Measurements from ENCODE around the gene CTBP2. TPM values are rescaled to one million over a fixed set of nuclear protein-coding genes. Genes with fewer than 3 reads are reported as not detected.

CTBP2 gene
- total RNA-seq, 1 donor from 2014 or later, result 35.9 TPM

- DNase-seq (ENCODE audit: low spot score), result no peak
- intact Hi-C loops (cut with DNase I), result loop anchor here (10.0 kb wide), 1 partner anchor 293 kb away; no protein-coding TSS in a partner anchor
Measured at GRCh38 chr10:125041856-125042506, 118.4 kb downstream of the CTBP2 start.

DNA sequence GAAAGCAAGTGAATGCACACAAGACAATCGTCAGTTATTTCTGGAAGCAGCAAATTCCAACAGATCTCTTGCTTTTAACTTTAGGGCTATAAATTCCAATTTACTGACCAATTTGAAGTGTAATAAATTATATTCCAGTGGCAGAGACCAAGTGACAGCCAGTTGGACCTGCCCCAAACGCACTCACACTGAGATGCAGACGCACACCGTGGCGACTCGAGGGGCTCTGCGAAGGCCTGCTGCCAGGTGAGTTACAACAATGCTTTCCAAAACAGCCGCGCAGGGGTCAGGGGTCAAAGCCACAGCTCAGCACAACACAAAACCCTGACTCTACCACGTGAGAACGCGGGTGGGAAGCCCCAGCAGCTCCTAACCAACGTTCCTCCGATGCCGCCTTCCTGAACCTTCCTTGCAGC is 121.0 kb downstream of the CTBP2 start:
- intact Hi-C loops (cut with DNase I), result no loop called here
- DNase-seq (ENCODE audit: low spot score), result no peak

- intact Hi-C loops (cut with DNase I), result no loop called here
- no peak for DNase-seq (ENCODE audit: low spot score)
Measured at GRCh38 chr10:125038637-125039036, 121.7 kb downstream of the CTBP2 start.

- DNase-seq (ENCODE audit: low spot score), result no peak
- intact Hi-C loops (cut with DNase I), result no loop called here
Measured at GRCh38 chr10:125037145-125037877, 123.1 kb downstream of the CTBP2 start.

GRCh38 chr10:125035588-125036295 is 124.6 kb downstream of the CTBP2 start:
- no peak for DNase-seq (ENCODE audit: low spot score)
- intact Hi-C loops (cut with DNase I), result no loop called here

DNA sequence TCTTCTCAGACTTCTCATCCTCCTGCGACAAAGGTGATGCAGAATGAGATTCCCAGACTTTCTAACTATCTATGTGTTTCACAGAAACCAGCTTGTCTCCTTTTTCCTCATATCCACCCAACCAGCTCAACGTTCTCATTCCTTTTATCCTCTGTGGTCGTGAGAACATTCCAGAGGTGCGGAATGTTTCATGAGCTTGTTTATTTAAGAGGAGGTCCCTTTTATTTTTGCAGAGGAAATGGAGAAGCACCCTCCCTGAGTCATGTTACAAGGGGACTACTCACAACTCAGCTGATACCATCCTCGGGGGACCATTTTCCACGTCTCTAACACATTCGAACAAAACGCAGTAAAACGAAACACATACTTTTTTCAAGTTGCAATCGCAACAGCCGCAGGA is 125.2 kb downstream of the CTBP2 start:
- intact Hi-C loops (cut with DNase I), result no loop called here
- DNase-seq (ENCODE audit: low spot score), result no peak

DNA sequence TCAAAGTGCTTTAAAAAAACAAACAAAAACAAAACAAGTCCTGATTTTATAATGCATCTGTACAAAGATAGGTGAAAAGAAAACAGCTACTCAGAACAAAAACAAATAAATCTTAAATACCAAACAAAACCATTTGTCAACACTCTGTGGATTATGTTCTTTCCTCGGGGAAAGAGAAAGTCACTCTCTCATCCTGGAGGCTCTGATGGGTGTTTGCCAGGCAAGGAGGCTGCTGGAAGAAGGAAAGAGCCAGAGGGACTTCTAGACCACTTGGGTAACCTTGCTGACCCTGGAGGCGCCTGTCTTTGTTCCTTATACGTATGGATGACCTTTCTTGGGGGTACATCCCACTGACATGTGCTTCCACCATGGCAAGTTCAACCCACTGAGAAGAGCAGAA is 125.7 kb downstream of the CTBP2 start:
- DNase-seq (ENCODE audit: low spot score), result no peak
- intact Hi-C loops (cut with DNase I), result no loop called here

GRCh38 chr10:125033146-125033924 is 127.0 kb downstream of the CTBP2 start:
- intact Hi-C loops (cut with DNase I), result no loop called here
- DNase-seq (ENCODE audit: low spot score), result no peak

DNA sequence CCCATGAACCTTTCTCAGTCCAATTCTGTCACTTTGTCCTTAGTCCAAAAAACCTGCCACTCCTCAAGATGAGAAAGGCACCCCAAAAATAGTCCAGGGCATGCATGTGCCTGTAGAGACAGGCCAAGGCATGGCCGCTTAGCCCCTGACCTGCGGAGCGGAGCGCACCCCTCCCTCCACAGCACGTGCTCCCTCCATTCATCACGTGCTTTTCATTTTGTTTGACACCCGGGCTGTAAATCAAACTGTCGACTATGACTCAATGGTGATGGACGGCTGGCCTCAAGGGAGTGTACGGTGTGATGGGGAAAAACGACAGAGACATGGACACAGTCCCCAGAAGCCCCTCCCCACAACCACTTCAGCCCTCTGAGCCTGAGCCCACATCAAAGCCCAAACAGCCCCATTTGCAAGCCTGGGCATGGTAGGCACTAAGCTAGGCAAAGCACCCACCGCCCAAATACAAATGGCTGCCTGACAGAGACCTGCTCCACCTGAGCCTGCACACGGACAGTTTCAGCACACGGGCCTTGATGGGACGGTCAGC is 127.8 kb downstream of the CTBP2 start:
- DNase-seq (ENCODE audit: low spot score), result no peak
- intact Hi-C loops (cut with DNase I), result no loop called here

DNA sequence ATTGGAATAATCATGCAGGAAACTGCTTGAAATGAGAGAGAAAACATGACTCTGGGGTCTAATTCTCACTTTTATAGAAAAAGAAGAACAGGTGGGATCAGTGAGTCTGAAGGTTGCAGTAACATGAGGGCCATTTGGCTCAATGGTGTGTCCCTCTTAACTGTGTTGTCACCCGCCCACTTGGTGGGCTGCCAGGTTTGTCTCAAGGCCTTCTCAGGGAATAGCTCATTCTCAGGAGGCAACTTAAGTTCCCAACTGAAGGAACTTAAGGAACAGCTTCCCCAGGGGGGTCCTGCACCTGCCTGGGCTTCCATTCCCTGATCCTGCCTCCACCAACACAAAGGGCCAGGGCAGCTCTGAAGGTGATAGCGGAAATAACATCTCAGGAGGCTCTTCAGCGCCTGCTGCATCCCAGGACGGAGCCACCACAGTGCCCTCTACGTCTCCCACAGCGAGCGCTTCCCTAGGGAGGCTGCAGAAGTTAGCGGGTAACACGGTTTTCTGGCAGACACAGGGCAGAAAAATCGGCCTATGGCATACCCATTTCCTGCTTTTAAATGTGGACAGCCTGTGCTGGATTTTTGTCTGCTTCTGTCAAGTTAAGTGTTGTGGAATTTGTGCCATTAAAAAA is 129.7 kb downstream of the CTBP2 start:
- no peak for DNase-seq (ENCODE audit: low spot score)

GRCh38 chr10:125029584-125030242 is 130.7 kb downstream of the CTBP2 start:
- intact Hi-C loops (cut with DNase I), result no loop called here
- DNase-seq (ENCODE audit: low spot score), result no peak

More for the DNA sequence above, 129.7 kb downstream of the CTBP2 start:
- intact Hi-C loops (cut with DNase I), result no loop called here

DNA sequence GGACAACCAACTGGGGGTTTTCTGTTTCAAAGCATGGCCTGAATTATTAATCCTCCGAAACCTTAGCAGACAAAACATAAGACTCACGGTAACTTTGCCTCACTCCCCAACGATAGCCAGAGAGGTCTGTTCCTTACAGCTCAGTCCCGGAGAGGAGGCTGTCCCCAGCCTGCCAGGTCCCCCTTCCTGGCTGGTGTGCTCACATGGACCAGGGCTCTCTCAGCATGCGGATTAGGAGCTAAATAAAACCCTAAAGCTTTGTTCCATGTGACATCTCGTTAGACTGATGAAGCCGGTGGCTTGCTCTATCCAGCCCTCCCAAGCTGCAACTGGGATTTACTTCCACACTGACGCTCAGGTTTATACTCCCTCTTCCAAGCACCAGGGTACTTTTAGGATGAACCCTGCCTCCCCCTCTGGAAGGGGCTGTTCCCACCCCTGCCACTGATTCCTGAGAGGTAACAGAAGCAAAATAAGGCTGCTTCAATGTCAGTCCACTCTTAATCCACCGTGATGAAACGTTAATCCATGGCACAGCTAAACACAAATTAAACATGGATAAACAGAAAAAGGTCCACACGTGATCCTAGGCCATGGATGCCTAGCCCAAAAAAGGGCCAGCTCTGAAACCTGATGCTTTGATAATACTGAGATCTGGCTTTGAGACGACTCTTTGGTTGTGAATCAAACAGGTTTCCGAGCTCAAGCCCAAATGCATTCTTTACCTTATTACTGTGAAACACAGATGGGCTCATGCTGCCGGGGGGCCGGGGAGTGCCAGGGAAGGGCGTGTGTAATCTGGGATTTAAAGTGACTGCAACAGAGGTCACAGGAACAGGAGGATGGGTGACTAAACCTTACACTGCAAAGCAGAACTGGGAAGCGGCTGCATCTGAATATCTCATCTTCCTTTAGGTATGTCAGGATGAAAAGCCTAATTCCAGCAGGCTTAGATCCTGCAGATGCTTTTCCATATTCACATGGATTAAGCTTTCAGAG is 132.2 kb downstream of the CTBP2 start:
- intact Hi-C loops (cut with DNase I), result no loop called here
- DNase-seq (ENCODE audit: low spot score), result no peak

DNA sequence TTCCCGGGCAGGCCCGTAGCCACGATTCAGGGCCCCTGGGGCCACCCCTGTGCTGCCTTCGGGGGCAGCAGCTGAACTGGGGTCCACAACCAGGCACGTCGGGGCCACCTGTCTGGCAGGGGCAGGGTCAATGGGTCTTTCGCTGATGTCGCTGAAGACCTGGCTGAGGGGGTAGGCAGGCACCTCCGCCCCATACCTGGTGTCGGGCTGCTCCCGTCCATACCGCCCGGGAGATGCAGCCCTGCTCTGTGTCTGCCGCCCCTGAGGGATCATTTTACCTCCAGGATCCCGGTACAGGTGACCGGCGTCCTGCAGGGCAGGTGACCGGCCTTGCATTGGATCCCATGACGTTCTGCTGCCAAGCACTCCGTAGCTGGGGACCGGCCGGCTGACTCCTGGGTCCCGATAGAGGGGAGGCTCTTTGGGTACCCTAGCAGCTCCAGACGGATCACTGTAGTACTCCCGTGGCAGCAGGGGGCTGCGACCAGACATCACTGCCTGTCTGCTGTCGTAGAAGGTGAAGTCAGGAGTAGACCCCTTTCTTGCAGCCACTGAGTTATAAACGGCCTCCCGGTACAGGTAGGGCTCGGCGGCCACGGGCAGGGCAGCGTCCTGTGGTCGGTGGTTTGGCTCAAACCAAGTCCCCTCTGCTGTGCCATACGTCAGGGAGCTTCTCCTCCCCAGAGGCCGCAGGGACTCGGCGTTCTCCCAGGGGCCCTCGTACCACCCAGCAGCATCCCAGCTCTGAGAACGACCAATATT is 133.2 kb downstream of the CTBP2 start:
- DNase-seq (ENCODE audit: low spot score), result no peak
- intact Hi-C loops (cut with DNase I), result no loop called here

DNA sequence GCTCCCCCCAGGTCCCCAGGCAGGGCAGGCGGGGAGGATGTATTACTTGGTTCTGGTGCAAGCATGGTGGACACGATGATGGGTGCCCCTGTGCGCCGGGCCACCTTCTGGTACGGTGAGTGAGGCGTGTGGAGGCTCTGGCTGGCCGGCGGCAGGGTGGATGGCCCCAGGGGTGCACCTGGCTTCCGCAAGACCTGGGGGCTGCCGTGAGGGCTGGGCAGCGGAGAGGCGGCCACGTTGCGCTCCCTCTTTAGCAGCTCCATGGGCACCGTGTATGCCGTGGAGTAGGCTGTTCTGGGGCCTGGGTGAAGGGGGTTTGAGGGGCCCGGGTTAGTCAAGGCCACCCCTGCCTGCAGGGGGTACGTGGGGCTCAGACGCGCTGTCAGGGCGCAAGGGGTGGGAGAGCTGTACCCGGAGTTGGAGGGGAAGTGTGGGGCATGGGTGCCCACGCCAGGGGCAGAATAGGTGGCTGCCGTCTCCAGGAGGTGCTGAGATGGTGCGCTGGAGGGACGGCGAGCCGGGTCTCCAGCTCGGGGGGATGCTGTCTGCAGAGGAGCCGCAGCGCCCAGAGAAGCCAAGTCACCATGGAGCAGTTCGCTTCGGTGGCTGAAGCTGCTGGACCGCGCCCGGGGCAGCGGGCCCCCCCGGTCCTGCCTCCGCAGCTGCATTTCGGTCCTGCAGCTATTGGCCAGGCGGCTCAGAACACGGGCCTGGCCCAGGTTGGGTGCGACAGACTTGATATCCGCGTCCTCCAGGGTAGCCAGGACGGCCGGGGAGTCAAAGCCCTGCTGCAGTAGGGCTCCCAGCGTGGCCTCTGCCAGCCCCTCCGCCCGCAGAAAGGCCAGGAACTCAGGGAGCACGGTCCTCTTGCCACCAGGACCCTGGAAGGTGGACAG is 134.1 kb downstream of the CTBP2 start:
- no peak for DNase-seq (ENCODE audit: low spot score)
- intact Hi-C loops (cut with DNase I), result no loop called here

GRCh38 chr10:125025341-125025740 is 135.0 kb downstream of the CTBP2 start:
- no peak for DNase-seq (ENCODE audit: low spot score)
- intact Hi-C loops (cut with DNase I), result no loop called here
